Progenitor cell of endocrine pancreas (in vitro differentiated cells): ENCODE results near the gene MRPL44. TPM values are rescaled to one million over a fixed set of nuclear protein-coding genes. Genes with fewer than 3 reads are reported as not detected.

Source experiments
- DNase-seq: peaks from one replicate; pipeline ENCODE4 v3.0.0; 2021; ENCODE audit warnings: low spot score; ENCODE audit not compliant: unreplicated experiment
- H3K27ac Mint-ChIP-seq: 2 replicates; pipeline ENCODE4 v1.8.0; 2021; ENCODE audit warnings: mild to moderate bottlenecking, moderate library complexity, mixed read lengths
- H3K27me3 Mint-ChIP-seq: 2 replicates; pipeline ENCODE4 v1.8.0; 2021; ENCODE audit warnings: mixed read lengths
- H3K36me3 Mint-ChIP-seq: 2 replicates; pipeline ENCODE4 v1.8.0; 2022; ENCODE audit warnings: mixed read lengths; ENCODE audit not compliant: insufficient read depth
- H3K4me1 Mint-ChIP-seq: 2 replicates; pipeline ENCODE4 v1.8.0; 2021; ENCODE audit warnings: low read depth, mixed read lengths
- H3K4me3 Mint-ChIP-seq: 2 replicates; pipeline ENCODE4 v1.8.0; 2021; ENCODE audit warnings: low read depth, mild to moderate bottlenecking, moderate library complexity, mixed read lengths
- H3K9me3 Mint-ChIP-seq: 2 replicates; pipeline ENCODE4 v1.8.0; 2021; ENCODE audit warnings: low read depth, mixed read lengths
- CTCF ChIP-seq: fragments of 200-600 bp; sonication (generic); IDR thresholded peaks from one replicate; pipeline ENCODE4 v1.5.0; 2021; ENCODE audit warnings: antibody characterized with exemption, mild to moderate bottlenecking; ENCODE audit not compliant: unreplicated experiment
- total RNA-seq: library from RNA; stranded (reverse); gene quantifications from 2 replicates; pipeline ENCODE4 v1.2.1, GENCODE V29; 2021

Gene MRPL44
- total RNA-seq, 1 donor from 2014 or later = 26.1 TPM

DNA sequence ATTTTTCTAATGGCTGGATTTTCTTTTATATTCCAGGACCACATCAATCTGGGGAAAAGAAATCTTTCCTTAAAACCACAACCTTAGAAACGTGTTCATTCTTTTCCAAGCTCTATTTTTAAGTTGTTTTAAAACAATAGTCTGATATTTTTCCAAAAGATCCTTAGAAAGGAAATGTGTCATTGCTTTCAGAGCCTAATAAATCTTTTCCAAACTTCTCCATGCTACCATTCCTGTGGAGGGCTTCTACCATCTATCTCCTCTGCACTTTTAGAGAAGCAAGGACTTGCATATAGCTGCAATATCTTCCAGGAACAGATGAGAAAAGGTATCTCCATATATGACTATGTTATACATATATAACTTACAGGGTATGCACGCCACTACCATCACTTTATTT is 33.3 kb upstream of the MRPL44 start:
- no peak overlapping the region for H3K27ac Mint-ChIP-seq
- TF ChIP-seq CTCF = no peak
- H3K4me3 Mint-ChIP-seq = no peak overlapping the region

DNA sequence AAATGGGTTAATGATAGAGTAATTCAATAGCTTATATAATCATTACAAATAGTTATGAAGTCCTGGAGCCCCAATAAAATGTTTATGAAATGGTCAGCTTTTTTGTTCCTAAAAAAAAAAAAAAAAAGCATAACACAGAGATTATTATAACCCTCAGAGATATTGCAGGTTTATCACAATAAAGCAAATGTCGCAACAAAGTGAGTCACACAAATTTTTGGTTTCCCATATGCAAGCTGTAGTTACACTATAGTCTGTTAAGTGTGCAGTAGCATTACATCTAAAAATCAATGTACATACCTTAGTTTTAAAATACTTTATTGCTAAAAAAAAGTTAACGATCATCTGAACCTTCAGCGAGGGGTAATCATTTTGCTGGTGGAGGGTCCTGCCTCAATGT is 32.2 kb upstream of the MRPL44 start:
- H3K27ac Mint-ChIP-seq = no peak overlapping the region
- no peak overlapping the region for H3K4me3 Mint-ChIP-seq
- peaks cover 3% of the 10 kb centered on the region for H3K9me3 Mint-ChIP-seq
- no peak for TF ChIP-seq CTCF
- peaks cover 11% of the 10 kb centered on the region for H3K36me3 Mint-ChIP-seq
- DNase-seq = no peak
- peaks cover 9% of the 10 kb centered on the region for H3K4me1 Mint-ChIP-seq
- no peaks in the 10 kb centered on the region for H3K27me3 Mint-ChIP-seq

More for the DNA sequence above, 33.3 kb upstream of the MRPL44 start:
- H3K4me1 Mint-ChIP-seq = peaks cover 1% of the 10 kb centered on the region
- no peak for DNase-seq
- H3K9me3 Mint-ChIP-seq = peaks cover 3% of the 10 kb centered on the region
- H3K27me3 Mint-ChIP-seq = no peaks in the 10 kb centered on the region
- peaks cover 11% of the 10 kb centered on the region for H3K36me3 Mint-ChIP-seq

DNA sequence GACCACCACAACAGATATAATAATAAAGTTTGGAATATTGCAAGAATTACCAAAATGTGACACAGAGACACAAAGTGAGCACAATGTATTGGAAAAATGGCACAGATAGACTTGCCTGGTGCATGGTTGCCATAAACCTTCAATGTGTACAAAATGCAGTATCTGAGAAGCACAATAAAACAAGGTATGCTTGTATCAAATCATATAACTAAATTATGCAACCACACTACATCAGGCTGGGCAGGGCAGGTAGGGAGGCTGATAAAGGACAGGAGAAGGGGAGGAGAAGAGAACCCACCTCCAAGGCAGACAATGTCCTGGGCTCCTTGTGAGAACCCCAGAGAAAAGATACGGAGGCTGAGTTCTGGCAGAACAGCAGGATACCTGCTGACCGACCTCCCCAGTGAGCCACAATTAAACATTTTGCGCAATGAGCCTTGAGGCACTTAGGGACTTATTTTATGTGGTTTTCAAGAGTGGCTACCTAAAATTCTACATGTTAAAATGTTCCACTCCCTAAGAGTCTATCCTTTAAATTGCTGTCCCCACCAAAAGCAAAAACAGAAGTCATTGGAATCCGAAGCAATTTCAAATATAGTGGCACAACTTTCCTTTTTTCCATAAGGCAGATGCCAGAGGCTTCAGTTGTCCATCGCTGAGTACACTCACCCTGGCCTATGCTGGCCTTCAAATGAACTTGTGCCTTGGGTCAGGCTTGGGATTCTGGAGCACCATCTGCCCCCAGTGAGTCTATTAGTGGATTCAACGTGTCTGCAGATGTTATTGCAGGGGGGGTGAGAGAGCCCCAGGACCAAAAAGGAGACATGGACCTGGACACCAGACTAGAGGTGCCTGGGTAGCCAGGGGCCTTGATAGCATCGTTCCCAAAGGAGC is 28.9 kb upstream of the MRPL44 start:
- H3K27me3 Mint-ChIP-seq = no peaks in the 10 kb centered on the region
- H3K9me3 Mint-ChIP-seq = peaks cover 3% of the 10 kb centered on the region
- no peak for DNase-seq
- H3K4me1 Mint-ChIP-seq = peaks cover 19% of the 10 kb centered on the region
- H3K27ac Mint-ChIP-seq = no peak overlapping the region
- H3K4me3 Mint-ChIP-seq = no peak overlapping the region
- peaks cover 10% of the 10 kb centered on the region for H3K36me3 Mint-ChIP-seq
- TF ChIP-seq CTCF = no peak

GRCh38 chr2:223929571-223930102 is 27.6 kb upstream of the MRPL44 start:
- H3K27ac Mint-ChIP-seq = peak overlapping the region; percentile 27
- no peaks in the 10 kb centered on the region for H3K9me3 Mint-ChIP-seq
- H3K27me3 Mint-ChIP-seq = no peaks in the 10 kb centered on the region
- H3K4me3 Mint-ChIP-seq = no peak overlapping the region
- TF ChIP-seq CTCF = no peak
- peaks cover 20% of the 10 kb centered on the region for H3K4me1 Mint-ChIP-seq
- DNase-seq = no peak
- H3K36me3 Mint-ChIP-seq = peaks cover 7% of the 10 kb centered on the region

- Mint-ChIP-seq H3K4me1 (peaks cover 27% of the 10 kb centered on the region), H3K4me3 (no peak overlapping the region), H3K27ac (peak overlapping the region; percentile 76), H3K27me3 (no peaks in the 10 kb centered on the region), H3K9me3 (no peaks in the 10 kb centered on the region), H3K36me3 (peaks cover 5% of the 10 kb centered on the region)
- DNase-seq = no peak
- no peak for TF ChIP-seq CTCF
Measured at GRCh38 chr2:223930103-223930976, 26.9 kb upstream of the MRPL44 start.
